GM19397 (cell line): ENCODE results near the gene FIZ1.
"Not testable (repeated sequence)": the region's sequence is repeated elsewhere in the genome, so short reads cannot be mapped to it uniquely, and the experiment has no call there.

Experiments used
- ATAC-seq: cut with Tn5 transposase; IDR thresholded peaks from one replicate; pipeline ENCODE4 v1.9.1; 2021; ENCODE audit warnings: mild to moderate bottlenecking, moderate library complexity; ENCODE audit not compliant: unreplicated experiment

The FIZ1 gene

DNA sequence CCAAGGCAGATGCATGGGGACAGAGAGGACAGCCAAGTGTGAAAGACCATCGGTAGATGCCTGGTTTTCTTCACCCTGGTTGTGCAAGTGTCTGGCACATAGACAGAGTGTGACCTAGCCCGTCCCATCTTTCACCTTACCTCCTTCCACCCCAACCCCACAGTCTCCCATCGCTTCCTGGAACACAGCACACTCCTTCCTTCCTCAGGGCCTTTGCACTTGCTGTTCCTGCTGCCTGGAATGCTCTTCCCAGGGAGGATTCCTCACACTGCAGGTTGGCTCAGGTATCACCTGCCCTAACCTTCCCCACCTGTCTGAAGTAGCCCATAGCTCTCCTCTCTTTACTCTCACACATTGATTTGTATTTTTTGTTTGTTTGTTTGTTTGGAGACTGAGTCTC lies 3.0 kb downstream of the FIZ1 start:
- ATAC-seq = no peak

DNA sequence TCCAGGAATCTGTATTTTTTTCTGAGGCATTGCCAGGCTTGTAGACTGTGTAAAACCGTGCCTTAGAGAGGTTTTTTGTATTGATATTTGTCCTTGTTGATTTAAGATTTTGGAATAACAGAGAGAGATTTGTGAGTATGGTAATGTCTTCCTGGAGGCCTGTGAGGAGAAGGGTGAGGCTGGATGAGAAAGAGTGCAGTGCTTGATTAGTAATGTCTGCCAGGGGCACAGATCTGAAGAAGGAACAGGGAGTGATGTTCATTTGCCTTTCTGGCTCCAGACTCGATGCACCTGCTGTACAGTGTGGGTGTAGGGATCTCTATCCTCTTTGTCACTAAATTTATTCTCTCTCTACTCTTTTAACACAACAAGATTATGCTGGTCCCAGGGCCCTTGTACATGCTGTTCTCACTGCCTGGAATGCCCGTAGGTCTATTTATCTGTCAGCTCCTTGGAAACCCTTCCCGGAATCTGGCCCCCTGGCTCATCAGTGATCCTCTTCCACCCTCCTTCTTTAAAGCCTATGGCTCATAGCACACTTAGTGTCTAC lies 4.2 kb downstream of the FIZ1 start:
- no peak for ATAC-seq

DNA sequence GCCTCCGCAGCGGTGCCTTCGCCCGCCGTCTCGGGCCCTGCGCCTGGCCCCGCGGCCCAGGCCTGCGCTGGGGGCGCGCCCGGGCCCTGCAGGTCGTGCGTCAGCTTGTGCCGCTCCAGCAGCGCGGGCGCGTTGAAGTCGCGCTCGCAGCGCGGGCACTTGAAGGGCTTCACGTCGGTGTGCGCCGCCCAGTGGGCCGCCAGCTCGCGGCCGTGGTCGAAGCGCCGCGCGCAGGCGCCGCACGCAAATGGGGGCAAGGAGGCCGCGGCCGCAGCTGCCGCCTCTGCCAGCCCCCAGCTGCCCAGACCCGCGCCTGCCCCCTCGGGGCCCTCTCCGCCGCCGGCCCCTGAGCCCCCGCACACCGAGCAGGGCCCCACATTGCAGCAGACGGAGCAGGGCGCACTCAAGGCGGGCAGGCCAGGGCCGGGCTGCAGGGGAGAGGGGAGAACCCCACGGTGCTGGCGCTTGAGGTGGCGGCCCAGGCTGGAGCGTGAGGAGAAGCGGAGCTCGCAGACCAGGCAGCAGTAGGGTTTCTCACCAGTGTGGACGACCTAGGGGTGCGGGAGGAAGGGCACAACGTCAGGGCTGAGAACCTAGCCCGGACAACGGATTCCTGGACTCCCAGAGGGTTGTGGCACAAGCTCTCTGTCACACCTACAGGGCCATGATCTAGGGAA lies 6.1 kb downstream of the FIZ1 start:
- no peak for ATAC-seq

- ATAC-seq = no peak
Measured at GRCh38 chr19:55592391-55593090, 6.8 kb downstream of the FIZ1 start.

- no peak for ATAC-seq
Measured at GRCh38 chr19:55591555-55591954, 7.8 kb downstream of the FIZ1 start.

- ATAC-seq = no peak
Measured at GRCh38 chr19:55590617-55591016, 8.7 kb downstream of the FIZ1 start.

DNA sequence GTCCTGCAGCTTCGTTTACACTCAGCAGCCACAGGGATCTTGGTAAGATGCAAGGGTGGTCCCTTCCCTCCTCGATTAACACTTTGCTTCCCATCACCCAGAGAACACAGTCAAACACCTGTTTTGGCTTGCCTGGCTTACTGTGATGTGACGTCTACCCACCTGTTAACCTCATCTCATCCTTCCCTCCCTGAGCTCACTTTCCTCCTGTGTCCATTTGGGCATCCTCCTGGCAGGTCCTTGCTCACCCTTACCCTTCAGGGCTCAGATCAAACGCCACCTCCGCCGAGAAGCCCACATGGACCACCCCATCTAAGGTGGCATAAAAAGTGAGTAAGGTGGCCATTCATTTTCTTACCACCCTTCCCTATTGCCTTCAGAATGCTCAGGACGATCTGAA lies 9.2 kb downstream of the FIZ1 start:
- ATAC-seq = no peak

DNA sequence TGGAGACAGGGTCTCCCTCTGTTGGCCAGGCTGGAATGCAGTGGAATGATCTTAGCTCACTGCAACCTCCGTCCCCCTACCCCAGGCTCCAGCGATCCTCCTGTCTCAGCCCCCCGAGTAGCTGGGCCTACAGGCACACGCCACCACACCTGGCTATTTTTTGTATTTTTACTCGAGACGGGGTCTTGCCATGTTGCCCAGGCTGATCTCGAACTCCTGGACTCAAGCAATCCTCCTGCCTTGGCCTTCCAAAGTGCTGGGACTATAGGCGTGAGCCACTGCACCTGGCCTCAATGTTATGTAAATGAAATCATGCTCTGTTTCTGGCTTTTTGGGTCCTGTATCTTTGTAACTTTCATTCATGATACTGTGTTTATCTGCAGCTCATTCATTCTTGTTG lies 10.6 kb downstream of the FIZ1 start:
- ATAC-seq = no peak

DNA sequence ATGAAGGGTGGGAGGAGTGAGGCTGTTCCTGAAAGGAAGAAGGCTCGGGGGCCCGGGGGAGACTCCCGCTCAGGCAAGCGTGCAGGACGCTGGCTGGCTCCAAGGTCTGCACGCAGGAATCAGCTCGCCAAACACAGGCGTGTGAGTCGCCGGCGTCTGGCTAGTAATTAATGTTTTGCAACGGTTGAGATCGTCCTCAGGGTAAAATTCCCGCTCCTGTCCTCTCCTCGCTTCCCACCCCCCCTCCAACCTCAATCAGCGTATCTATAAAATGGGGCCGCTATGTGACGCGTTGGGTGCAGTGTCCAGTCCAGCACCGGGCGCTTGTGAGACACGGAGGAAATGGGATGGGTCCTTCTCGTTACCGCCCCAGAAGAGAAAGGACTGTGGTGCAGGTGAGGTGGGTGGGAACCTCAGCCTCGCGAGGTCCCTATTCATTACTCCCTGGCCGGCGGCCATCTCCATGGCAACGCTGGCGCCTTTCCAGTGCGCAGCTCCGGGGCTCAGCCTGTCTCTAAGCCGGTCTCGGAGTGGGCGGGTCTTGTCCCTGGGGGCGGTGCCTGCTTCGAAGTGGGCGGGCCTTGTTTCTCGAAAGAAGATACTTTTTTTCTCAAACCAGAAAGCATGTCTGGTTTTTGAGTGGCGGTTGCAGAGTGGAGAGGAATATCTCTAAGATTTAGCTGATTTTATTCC lies 12.2 kb downstream of the FIZ1 start:
- peak; percentile 76 for ATAC-seq

DNA sequence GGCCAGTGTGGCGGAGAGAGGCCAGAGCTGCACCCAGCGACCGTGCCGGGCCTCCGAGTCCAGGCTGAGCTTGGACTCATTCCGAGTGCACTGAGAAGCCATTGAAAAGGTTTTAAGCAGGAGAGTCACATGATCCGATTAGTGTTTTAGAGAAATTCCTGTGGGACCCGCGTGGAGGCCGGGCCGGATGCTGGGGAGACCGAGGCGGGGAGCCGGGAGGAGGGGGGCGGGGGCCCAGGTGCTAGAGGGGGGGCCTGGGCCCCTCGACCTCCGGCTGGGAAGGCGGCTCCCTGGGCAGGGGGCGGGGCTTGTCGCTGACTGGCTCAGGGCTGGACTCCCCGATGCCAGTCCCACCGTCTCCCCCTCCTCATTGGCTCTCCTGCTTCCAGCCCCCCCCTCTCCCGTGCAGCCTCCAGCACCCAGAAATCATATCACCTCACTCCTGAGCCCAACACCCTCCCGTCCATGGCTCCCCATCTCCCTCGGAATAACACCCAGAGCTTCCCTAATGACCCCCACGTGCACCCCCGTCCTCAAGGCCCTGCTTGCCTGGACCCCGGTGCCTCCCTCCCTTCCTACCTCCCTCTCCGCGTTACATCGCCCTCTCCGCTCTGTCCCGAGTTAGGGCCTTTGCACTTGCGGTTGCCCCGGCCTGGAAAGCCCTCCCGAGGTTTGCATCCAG lies 13.5 kb downstream of the FIZ1 start:
- ATAC-seq = no peak

DNA sequence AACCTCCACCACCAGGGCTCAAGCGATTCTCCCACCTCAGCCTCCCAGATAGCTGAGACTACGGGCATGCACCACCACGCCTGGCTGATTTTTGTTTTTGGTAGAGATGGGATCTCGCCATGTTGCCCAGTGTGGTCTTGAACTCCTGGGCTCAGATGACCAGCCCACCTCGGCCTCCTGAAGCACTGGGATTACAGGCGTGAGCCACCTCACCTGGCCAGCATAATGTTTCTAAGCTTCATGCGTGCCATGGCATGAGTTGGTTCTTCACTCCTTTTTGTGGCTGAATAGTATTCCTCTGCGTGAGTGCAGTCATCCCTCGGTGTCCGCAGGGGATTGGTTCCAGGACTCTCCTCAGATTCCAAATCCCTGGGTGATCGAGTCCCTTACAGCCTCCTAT lies 14.4 kb downstream of the FIZ1 start:
- ATAC-seq = no peak

GRCh38 chr19:55583897-55584296 lies 15.4 kb downstream of the FIZ1 start:
- not testable (repeated sequence) for ATAC-seq

- not testable (repeated sequence) for ATAC-seq
Measured at GRCh38 chr19:55582284-55582683, 17.0 kb downstream of the FIZ1 start.

DNA sequence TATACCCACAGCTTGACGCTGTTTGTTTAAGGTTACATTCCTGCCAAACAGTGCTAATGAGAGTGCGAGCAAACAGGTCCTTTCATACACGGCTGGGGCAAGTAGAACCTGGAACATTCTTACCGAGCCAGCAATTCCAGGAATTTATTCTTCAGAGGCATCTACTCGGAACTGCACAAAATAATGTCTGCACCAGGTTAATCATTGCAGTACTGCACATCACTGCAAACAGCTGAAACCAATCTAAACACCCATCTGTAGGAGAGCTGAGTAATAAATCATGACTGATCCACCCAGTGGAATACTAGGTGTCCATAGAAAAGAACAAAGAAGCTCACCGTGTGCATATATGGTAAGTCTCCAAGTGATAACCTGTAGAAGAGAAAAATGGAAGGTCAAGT lies 17.5 kb downstream of the FIZ1 start:
- no peak for ATAC-seq

DNA sequence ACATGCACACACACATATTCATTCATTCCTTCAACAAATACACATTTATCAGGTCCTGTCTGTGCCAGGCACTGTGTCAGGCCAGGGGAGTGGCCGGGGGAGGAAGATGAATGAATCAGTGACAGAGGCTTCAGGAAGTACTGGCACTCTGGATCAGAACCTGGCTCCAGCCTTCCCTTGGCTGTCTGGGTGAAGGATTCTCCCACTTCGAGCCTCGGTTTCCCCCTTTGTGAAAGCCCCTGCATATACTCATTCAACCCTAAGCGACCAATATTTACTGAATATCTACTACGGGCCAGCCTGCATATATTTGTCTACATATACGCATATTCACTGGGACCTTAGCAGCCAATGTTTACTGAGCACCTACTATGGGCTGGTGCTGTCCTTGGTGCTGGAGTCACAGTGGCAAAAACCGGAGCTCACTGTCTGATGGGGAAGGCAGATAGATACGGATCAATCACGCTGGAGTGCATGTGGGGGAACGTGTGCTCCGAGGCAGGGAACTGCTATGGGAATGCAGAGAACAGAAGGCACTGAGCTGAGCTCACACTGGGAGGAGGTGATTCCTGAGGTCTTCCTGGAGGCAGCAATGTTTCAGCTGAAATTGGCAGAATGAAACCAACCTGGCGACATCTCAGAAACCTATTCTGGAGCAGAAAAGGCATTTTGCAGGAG lies 18.0 kb downstream of the FIZ1 start:
- ATAC-seq = no peak

DNA sequence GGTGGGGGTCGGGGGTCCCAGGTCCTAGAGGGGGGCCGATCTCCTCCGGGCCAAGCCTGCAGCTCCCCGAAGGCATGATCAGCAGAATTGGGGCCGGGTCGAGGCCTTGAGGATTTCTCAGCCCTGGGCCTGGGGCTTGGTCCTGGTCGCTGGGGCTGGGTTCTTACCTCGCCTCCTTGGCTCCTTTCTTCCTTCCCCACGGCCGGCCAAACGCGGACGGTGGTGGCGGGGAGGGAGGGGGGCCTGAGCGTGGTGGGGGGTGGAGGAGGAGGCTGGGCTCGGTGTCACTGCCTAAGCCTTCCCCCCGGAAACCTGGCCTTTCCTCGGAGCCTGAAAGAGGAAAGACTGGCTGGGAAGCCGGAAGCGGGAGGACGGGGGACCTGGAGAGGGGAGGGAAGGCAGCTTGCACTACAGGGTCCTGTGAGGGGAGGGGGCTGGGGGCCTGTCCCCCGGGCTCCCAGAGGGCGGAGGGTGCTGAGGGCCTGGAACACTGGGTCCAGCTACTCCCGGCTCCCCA lies 18.6 kb downstream of the FIZ1 start, which contains the start of gene ZNF579:
Gene ZNF579, minus strand, starts transcription at position 221 of the 517 bp plus-strand sequence. CDS start 1,209 bp downstream, outside the sequence.
- ATAC-seq = no peak

DNA sequence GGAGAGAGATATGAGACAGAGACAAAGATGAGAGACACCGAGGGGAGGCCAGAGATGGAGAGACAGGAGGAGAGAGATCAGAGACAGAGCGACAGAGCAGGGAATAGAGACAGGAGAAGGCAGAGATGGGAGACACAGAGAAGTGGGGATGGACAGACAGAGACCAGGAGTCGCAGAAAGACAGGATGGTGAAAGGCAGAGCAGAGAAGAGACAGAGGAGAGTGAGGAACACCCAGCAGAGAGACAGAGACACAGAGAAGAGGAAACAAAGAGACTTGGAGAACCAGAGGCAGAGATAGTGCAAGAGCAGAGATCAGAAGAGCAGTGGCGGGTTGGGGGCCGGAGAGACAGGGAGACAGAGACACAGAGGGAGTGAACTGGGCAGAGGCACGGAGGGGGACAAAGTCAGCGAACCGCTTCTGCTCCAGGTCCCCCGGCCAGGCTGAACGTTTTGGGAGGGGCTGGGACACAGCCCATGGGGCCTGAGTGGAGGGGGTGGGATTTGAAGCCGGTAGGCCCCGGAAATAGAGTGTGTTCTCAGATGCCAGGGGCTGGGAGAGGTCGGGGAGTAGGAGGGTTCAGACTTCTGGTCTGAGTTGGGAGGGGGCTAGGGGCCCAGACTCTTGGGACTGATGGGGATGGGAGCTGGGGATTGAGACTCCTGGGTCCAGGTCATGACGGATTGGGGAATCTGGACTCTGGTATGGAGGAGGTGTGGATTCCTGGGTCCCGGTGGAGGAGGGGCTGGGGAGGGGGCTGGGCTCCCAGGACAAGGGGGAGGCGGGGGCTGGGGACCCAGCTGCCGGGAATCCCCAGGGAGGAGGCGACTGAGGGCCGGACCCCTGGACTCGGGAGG lies 19.3 kb downstream of the FIZ1 start:
- no peak for ATAC-seq

- no peak for ATAC-seq
Measured at GRCh38 chr19:55578761-55579747, 20.3 kb downstream of the FIZ1 start.
